PC-3 (cell line): Measurements from ENCODE around the gene SMYD3. TPM values are rescaled to one million over a fixed set of nuclear protein-coding genes. Genes with fewer than 3 reads are reported as not detected.

Experiments used
- ATAC-seq: fragments of 200-7000 bp; cut with Tn5 transposase; 2 replicates; pipeline ENCODE4 v1.9.1; 2020; ENCODE audit warnings: mild to moderate bottlenecking, moderate library complexity
- BruUV-seq: library from RNA; stranded (reverse); fragments of 400-500 nt; replicated peaks from 2 replicates; lab custom pipeline; 2021; lab: Mats Ljungman, UMichigan
- CTCF ChIA-PET: fragments of 300-600 bp; sonication (Branson Sonifier 250); formaldehyde crosslinking; loops from one replicate; lab custom pipeline; 2022; ENCODE audit warnings: antibody characterized with exemption; lab: Charles Lee
- POLR2A ChIA-PET: fragments of 300-600 bp; sonication (Branson Sonifier 250); formaldehyde crosslinking; loops from one replicate; lab custom pipeline; 2022; ENCODE audit warnings: antibody characterized with exemption; ENCODE audit not compliant: unreplicated experiment; lab: Charles Lee
- DNase-seq: peaks from one replicate; pipeline ENCODE4 v3.0.0-alpha.2; 2015
- H2AFZ ChIP-seq: fragments of 300-600 bp; sonication (generic); 2 replicates; pipeline ENCODE4 v1.6.0; 2016; ENCODE audit warnings: antibody characterized with exemption, low read length
- H3F3A ChIP-seq: fragments of 300-600 bp; sonication (generic); one replicate; pipeline ENCODE4 v1.6.0; 2017; ENCODE audit warnings: antibody characterized with exemption, low read length, control low read depth, mild to moderate bottlenecking; ENCODE audit not compliant: unreplicated experiment
- H3K27ac ChIP-seq: fragments of 300-600 bp; sonication (generic); 2 replicates; pipeline ENCODE4 v1.5.1; 2016; ENCODE audit warnings: mild to moderate bottlenecking, low read length
- H3K27me3 ChIP-seq: fragments of 300-600 bp; sonication (generic); 2 replicates; pipeline ENCODE4 v1.6.1; 2016; ENCODE audit warnings: low read length, mixed read lengths
- H3K36me3 ChIP-seq: fragments of 300-600 bp; sonication (generic); 2 replicates; pipeline ENCODE4 v1.6.1; 2016; ENCODE audit warnings: low read depth, mixed run types, low read length, mixed read lengths
- H3K4me1 ChIP-seq: fragments of 300-600 bp; sonication (generic); 2 replicates; pipeline ENCODE4 v1.5.1; 2016; ENCODE audit warnings: low read length; ENCODE audit not compliant: insufficient read depth
- H3K4me2 ChIP-seq: fragments of 300-600 bp; sonication (generic); 2 replicates; pipeline ENCODE4 v1.6.0; 2016; ENCODE audit warnings: low read length
- H3K4me3 ChIP-seq: fragments of 300-600 bp; sonication (generic); 2 replicates; pipeline ENCODE4 v1.5.1; 2016; ENCODE audit warnings: mild to moderate bottlenecking, low read length, mixed read lengths
- H3K79me2 ChIP-seq: fragments of 300-600 bp; sonication (generic); 2 replicates; pipeline ENCODE4 v1.6.1; 2017; ENCODE audit warnings: low read length, mixed read lengths
- H3K9ac ChIP-seq: fragments of 300-600 bp; sonication (generic); 2 replicates; pipeline ENCODE4 v1.6.0; 2016; ENCODE audit warnings: mild to moderate bottlenecking, low read length
- H3K9me2 ChIP-seq: fragments of 300-600 bp; sonication (generic); replicated peaks from 2 replicates; pipeline ENCODE4 v1.6.1; 2016; ENCODE audit warnings: mixed run types, low read length, mixed read lengths
- H3K9me3 ChIP-seq: fragments of 300-600 bp; sonication (generic); 2 replicates; pipeline ENCODE4 v1.6.1; 2016; ENCODE audit warnings: low read length, mixed read lengths
- H4K20me1 ChIP-seq: fragments of 300-600 bp; sonication (generic); 2 replicates; pipeline ENCODE4 v1.6.1; 2016; ENCODE audit warnings: low read length, mixed read lengths
- EZH2 ChIP-seq: fragments of 300-600 bp; sonication (generic); IDR thresholded peaks from one replicate; pipeline ENCODE4 v1.6.1; 2017; ENCODE audit warnings: antibody characterized with exemption, mild to moderate bottlenecking, low read length; ENCODE audit not compliant: unreplicated experiment
- EZH2phosphoT487 ChIP-seq: fragments of 300-600 bp; sonication (generic); IDR thresholded peaks from 2 replicates; pipeline ENCODE4 v1.6.1; 2018; ENCODE audit warnings: mild to moderate bottlenecking, antibody characterized with exemption, low read length, borderline replicate concordance
- intact Hi-C: fragments of 100-400 bp; cut with micrococcal nuclease; formaldehyde crosslinking; loops from 2 replicates; pipeline ENCODE4 v1.9.0; 2023
- total RNA-seq: library from RNA; depleted of rRNA; stranded (reverse); fragments of >200 nt; gene quantifications from 2 replicates; pipeline ENCODE4 v1.2.3, GENCODE V29; 2014
- TF ChIP-seq, protein P1 (sequence below): fragments of 300-600 bp; sonication (generic); conservative IDR thresholded peaks from 2 replicates; pipeline ENCODE4 v1.5.1; 2017; ENCODE audit warnings: antibody characterized with exemption, low read depth, mild to moderate bottlenecking, low read length

Gene SMYD3
- total RNA-seq, 1 experiment from 2014 or later = 33.0 TPM

DNA sequence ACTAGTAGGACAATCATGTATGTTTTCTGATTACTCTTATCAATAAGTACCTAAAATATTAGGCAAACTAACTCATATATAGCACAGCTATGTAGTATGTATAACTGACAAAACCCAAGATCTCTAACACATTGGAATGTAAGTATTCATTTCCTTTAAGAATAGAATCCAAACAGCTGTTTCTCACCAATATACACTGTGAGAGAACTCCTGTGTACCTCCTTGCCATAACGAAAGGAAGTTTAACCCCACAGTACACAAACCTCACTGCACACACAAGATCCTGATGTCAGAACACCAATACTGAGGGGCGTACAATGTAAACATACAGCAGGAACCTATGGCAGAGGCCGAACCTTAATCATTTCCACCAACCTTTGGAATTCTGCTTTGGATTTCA is 113.0 kb downstream of the SMYD3 start:
- no peak overlapping the region for H3K4me3 ChIP-seq
- H4K20me1 ChIP-seq = no peaks in the 10 kb centered on the region
- no peak overlapping the region for H2AFZ ChIP-seq
- TF ChIP-seq EZH2 = no peak
- TF ChIP-seq, protein P1, sequence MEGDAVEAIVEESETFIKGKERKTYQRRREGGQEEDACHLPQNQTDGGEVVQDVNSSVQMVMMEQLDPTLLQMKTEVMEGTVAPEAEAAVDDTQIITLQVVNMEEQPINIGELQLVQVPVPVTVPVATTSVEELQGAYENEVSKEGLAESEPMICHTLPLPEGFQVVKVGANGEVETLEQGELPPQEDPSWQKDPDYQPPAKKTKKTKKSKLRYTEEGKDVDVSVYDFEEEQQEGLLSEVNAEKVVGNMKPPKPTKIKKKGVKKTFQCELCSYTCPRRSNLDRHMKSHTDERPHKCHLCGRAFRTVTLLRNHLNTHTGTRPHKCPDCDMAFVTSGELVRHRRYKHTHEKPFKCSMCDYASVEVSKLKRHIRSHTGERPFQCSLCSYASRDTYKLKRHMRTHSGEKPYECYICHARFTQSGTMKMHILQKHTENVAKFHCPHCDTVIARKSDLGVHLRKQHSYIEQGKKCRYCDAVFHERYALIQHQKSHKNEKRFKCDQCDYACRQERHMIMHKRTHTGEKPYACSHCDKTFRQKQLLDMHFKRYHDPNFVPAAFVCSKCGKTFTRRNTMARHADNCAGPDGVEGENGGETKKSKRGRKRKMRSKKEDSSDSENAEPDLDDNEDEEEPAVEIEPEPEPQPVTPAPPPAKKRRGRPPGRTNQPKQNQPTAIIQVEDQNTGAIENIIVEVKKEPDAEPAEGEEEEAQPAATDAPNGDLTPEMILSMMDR = no peak
- no peak for TF ChIP-seq EZH2phosphoT487
- ChIA-PET CTCF (no interaction called here), POLR2A (interaction anchor here (0.7 kb wide), 1 partner anchor 1754 kb away, joined by 4 read pairs; no protein-coding TSS in a partner anchor)
- H3K9ac ChIP-seq = no peak overlapping the region
- H3K9me3 ChIP-seq = no peaks in the 10 kb centered on the region
- H3K27ac ChIP-seq = no peak overlapping the region
- no peaks in the 10 kb centered on the region for H3K9me2 ChIP-seq
- H3K36me3 ChIP-seq = peaks cover 4% of the 10 kb centered on the region; the same call in 1 of the 2 replicates
- H3F3A ChIP-seq = no peaks in the 10 kb centered on the region
- no peaks in the 10 kb centered on the region for H3K79me2 ChIP-seq
- DNase-seq (no peak), ATAC-seq (no peak)
- no peak overlapping the region for H3K4me2 ChIP-seq
- H3K4me1 ChIP-seq = no peaks in the 10 kb centered on the region
- intact Hi-C loops = no loop called here
- no peaks in the 10 kb centered on the region for H3K27me3 ChIP-seq
- no TSS peak for BruUV-seq

DNA sequence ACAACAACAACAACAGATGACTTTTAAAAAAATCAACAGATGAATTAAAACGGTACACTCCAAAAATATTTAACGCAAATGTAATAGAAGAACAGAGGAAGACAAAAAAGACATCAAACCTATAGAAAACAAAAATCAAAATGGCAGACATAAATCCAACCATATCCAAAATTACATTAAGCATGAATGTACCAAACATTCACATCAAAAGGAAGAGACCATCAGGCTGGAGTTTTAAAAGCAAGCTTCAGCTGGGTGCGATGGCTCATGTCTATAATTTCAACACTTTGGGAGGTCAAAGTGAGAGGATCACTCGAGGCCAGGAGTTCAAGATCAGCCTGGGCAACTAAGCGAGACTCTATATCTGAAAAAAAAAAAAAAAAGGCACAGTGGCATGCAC is 116.2 kb downstream of the SMYD3 start:
- intact Hi-C loops = no loop called here
- Histone ChIP-seq H3K79me2 (no peaks in the 10 kb centered on the region), H4K20me1 (no peaks in the 10 kb centered on the region), H3K4me2 (no peak overlapping the region), H3K9ac (no peak overlapping the region), H3K4me3 (no peak overlapping the region), H3K36me3 (peaks cover 4% of the 10 kb centered on the region; the same call in 1 of the 2 replicates), H3K27ac (no peak overlapping the region), H3F3A (no peaks in the 10 kb centered on the region), H3K9me3 (no peaks in the 10 kb centered on the region), H3K9me2 (no peaks in the 10 kb centered on the region), H3K27me3 (no peaks in the 10 kb centered on the region), H3K4me1 (no peaks in the 10 kb centered on the region), H2AFZ (no peak overlapping the region)
- ChIA-PET CTCF (no interaction called here), POLR2A (no interaction called here)
- TF ChIP-seq EZH2 = no peak
- TF ChIP-seq, protein P1 = no peak
- TF ChIP-seq EZH2phosphoT487 = no peak
- no TSS peak for BruUV-seq
- no peak for DNase-seq
- no peak for ATAC-seq

DNA sequence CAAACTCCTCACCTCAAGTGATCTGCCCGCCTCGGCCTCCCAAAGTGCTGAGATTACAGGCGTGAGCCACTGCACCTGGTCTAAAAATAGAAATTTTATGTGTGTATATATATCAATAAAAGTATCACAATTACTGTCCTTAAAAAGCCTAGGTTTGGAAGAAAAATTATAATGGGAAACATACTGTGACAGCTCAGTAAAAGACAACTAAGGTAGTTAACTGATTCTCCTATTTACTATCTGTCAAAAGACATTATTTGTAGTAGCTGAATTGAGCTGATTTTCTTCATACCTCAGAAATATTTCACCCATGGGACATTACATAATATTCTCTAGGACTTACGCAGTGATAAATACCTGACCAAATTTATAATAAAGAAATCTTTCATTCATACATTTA is 122.5 kb downstream of the SMYD3 start:
- Histone ChIP-seq H3K4me2 (no peak overlapping the region), H4K20me1 (no peaks in the 10 kb centered on the region), H3K27ac (no peak overlapping the region), H3K79me2 (peaks cover 14% of the 10 kb centered on the region), H3K36me3 (no peaks in the 10 kb centered on the region), H3F3A (no peaks in the 10 kb centered on the region), H3K27me3 (no peaks in the 10 kb centered on the region), H2AFZ (no peak overlapping the region), H3K4me3 (no peak overlapping the region), H3K9me2 (no peaks in the 10 kb centered on the region), H3K9ac (no peak overlapping the region), H3K4me1 (peaks cover 10% of the 10 kb centered on the region; the same call in 1 of the 2 replicates), H3K9me3 (no peaks in the 10 kb centered on the region)
- intact Hi-C loops = no loop called here
- no peak for DNase-seq
- no peak for ATAC-seq
- no peak for TF ChIP-seq EZH2
- no TSS peak for BruUV-seq
- ChIA-PET CTCF (no interaction called here), POLR2A (interaction anchor here (0.7 kb wide), 1 partner anchor 164 kb away, joined by 3 read pairs; no protein-coding TSS in a partner anchor)
